PC-3 (cell line): Measurements from ENCODE around the gene WNT3.

Experiments
- EZH2 ChIP-seq: fragments of 300-600 bp; sonication (generic); IDR thresholded peaks from one replicate; pipeline ENCODE4 v1.6.1; 2017; ENCODE audit warnings: antibody characterized with exemption, mild to moderate bottlenecking, low read length; ENCODE audit not compliant: unreplicated experiment
- TF ChIP-seq, protein P1 (sequence below): fragments of 300-600 bp; sonication (generic); conservative IDR thresholded peaks from 2 replicates; pipeline ENCODE4 v1.5.1; 2017; ENCODE audit warnings: antibody characterized with exemption, low read depth, mild to moderate bottlenecking, low read length

DNA sequence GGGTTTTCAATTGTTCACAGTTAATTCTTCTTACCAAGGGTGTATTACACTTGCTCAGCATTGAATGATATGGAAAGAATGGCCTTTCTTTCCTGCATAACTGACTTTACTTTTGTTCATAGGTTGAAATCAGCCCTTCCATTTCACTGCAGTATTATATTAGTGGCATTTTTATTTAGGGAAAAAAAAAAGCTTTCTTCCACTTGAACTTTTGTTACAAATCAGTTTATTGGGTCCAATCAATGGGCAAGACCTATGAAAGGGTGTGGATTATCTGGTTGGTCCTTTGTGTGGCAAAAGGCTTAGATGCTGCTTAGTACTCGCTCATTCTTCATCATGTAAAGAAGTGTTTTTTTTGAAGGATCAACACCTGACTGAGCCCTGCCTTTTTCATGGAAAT is 74.1 kb downstream of the WNT3 start:
- TF ChIP-seq, protein P1, sequence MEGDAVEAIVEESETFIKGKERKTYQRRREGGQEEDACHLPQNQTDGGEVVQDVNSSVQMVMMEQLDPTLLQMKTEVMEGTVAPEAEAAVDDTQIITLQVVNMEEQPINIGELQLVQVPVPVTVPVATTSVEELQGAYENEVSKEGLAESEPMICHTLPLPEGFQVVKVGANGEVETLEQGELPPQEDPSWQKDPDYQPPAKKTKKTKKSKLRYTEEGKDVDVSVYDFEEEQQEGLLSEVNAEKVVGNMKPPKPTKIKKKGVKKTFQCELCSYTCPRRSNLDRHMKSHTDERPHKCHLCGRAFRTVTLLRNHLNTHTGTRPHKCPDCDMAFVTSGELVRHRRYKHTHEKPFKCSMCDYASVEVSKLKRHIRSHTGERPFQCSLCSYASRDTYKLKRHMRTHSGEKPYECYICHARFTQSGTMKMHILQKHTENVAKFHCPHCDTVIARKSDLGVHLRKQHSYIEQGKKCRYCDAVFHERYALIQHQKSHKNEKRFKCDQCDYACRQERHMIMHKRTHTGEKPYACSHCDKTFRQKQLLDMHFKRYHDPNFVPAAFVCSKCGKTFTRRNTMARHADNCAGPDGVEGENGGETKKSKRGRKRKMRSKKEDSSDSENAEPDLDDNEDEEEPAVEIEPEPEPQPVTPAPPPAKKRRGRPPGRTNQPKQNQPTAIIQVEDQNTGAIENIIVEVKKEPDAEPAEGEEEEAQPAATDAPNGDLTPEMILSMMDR = no peak
- TF ChIP-seq EZH2 = no peak
